ENCODE results near the gene DSCAML1. TPM values are rescaled to one million over a fixed set of nuclear protein-coding genes. Genes with fewer than 3 reads are reported as not detected.

DSCAML1 gene
- total and polyA plus RNA-seq, 9 of the 15 experiments (the other 6 are each of a cell fraction or from before 2014, with no cell fraction given): not detected

- no peak overlapping the region for H3K4me2 ChIP-seq (ENCODE audit: insufficient read depth, low read length)
- BruUV-seq (replicated peaks): no TSS peak
- DNase-seq (ENCODE audit: extremely low read depth in 1 of 4, low spot score in 3 of 4): no peak
These were observed 237.3 kb downstream of the DSCAML1 start for GRCh38 chr11:117559698-117560097.

GRCh38 chr11:117557361-117557760 is 239.7 kb downstream of the DSCAML1 start:
- DNase-seq (ENCODE audit: extremely low read depth in 1 of 4, low spot score in 3 of 4) (no peak), FAIRE-seq (no peak), ATAC-seq (no peak)
- Histone ChIP-seq H2AFZ (ENCODE audit: low read depth, low read length) (no peak overlapping the region), H3K9me1 (ENCODE audit: control insufficient read depth, insufficient read depth, low read length) (no peaks in the 10 kb centered on the region), H3K4me2 (ENCODE audit: insufficient read depth, low read length) (no peak overlapping the region), H3K36me3 (ENCODE audit: control insufficient read depth, insufficient read depth, low read length) (no peaks in the 10 kb centered on the region), H3K4me3 (no peak overlapping the region), H3K9ac (ENCODE audit: insufficient read depth in 1 of 2, low read depth in 2 of 2, low read length in 2 of 2) (no peak overlapping the region), H4K20me1 (replicated peaks; ENCODE audit: control insufficient read depth, insufficient read depth, low read length) (peaks cover 4% of the 10 kb centered on the region; the same call in 1 of the 2 replicates), H3K9me3 (replicated peaks; ENCODE audit: control insufficient read depth, insufficient read depth, low read depth, low read length) (no peaks in the 10 kb centered on the region), H3K4me1 (replicated peaks in 1 of 2; ENCODE audit: control insufficient read depth in 2 of 2, insufficient read depth in 2 of 2, low read length in 2 of 2) (no peaks in the 10 kb centered on the region), H3K27me3 (ENCODE audit: control insufficient read depth in 2 of 2, insufficient read depth in 2 of 2, low read length in 2 of 2) (peaks cover 10 to 59% of the 10 kb centered on the region in 2 experiments; a peak in 3 of 5 replicates), H3K79me2 (ENCODE audit: control insufficient read depth, insufficient read depth, low read length) (no peaks in the 10 kb centered on the region), H3K27ac (ENCODE audit: extremely low read depth, low read depth, low read length) (no peak overlapping the region)
- ChIA-PET POLR2A (no interaction called here), CTCF (ENCODE audit: low intra/inter-chr PET ratio) (no interaction called here)
- in situ Hi-C loops (cut with MboI) (no loop called here), intact Hi-C loops (cut with micrococcal nuclease) (no loop called here)
- 3% methylated on average over 7 of the region's 7 CpGs for WGBS (ENCODE audit: insufficient coverage, low coverage, missing lambda C conversion rate)
- TF ChIP-seq ZFP30 (CRISPR knock-in tag; IDR thresholded peaks at IDR 0.05; ENCODE audit: borderline replicate concordance) (no peak), C11orf30 (IDR thresholded peaks at IDR 0.05; ENCODE audit: low read depth) (no peak)
- BruUV-seq (replicated peaks): no TSS peak

More at GRCh38 chr11:117559698-117560097, 237.3 kb downstream of the DSCAML1 start:
- H3K36me3 ChIP-seq (ENCODE audit: control insufficient read depth, insufficient read depth, low read length): no peaks in the 10 kb centered on the region
- POLR2A ChIA-PET: interaction anchor here (0.6 to 1.5 kb wide), 2 partner anchors 13 to 196 kb away, joined by 3 to 4 read pairs; no protein-coding TSS in a partner anchor
- TF ChIP-seq ZNF239 (CRISPR knock-in tag; IDR thresholded peaks at IDR 0.05): no peak
- ATAC-seq (no peak), FAIRE-seq (no peak)
- peaks cover 10% of the 10 kb centered on the region; the same call in 1 of the 2 replicates for H4K20me1 ChIP-seq (replicated peaks; ENCODE audit: control insufficient read depth, insufficient read depth, low read length)
- CTCF ChIA-PET (ENCODE audit: low intra/inter-chr PET ratio): no interaction called here
- no peaks in the 10 kb centered on the region for H3K9me3 ChIP-seq (replicated peaks; ENCODE audit: control insufficient read depth, insufficient read depth, low read depth, low read length)
- intact Hi-C loops (cut with micrococcal nuclease): no loop called here
- H3K9ac ChIP-seq (ENCODE audit: insufficient read depth in 1 of 2, low read depth in 2 of 2, low read length in 2 of 2): no peak overlapping the region
- in situ Hi-C loops (cut with MboI): no loop called here
- H3K4me1 ChIP-seq (replicated peaks in 1 of 2; ENCODE audit: control insufficient read depth in 2 of 2, insufficient read depth in 2 of 2, low read length in 2 of 2): no peaks in the 10 kb centered on the region
- no peak overlapping the region for H3K4me3 ChIP-seq
- H3K9me1 ChIP-seq (ENCODE audit: control insufficient read depth, insufficient read depth, low read length): no peaks in the 10 kb centered on the region
- no peak overlapping the region for H2AFZ ChIP-seq (ENCODE audit: low read depth, low read length)
- 2% methylated on average over 5 of the region's 5 CpGs for WGBS (ENCODE audit: insufficient coverage, low coverage, missing lambda C conversion rate)
- H3K79me2 ChIP-seq (ENCODE audit: control insufficient read depth, insufficient read depth, low read length): no peaks in the 10 kb centered on the region
- peaks cover 10 to 49% of the 10 kb centered on the region in 2 experiments; a peak in 3 of 5 replicates for H3K27me3 ChIP-seq (ENCODE audit: control insufficient read depth in 2 of 2, insufficient read depth in 2 of 2, low read length in 2 of 2)
- no peak overlapping the region for H3K27ac ChIP-seq (ENCODE audit: extremely low read depth, low read depth, low read length)

Measured in K562 (cell line).